NCI-H446 treated with DMSO at 0.1 percent for 48 hours (cell line): ENCODE data around the gene CT47C1.
"Not testable (repeated sequence)": the region's sequence is repeated elsewhere in the genome, so short reads cannot be mapped to it uniquely, and the experiment has no call there.

Experiments used
- DNase-seq: peaks from one replicate; lab custom pipeline; 2025; lab: John Stamatoyannopoulos, UW

Gene CT47C1

DNA sequence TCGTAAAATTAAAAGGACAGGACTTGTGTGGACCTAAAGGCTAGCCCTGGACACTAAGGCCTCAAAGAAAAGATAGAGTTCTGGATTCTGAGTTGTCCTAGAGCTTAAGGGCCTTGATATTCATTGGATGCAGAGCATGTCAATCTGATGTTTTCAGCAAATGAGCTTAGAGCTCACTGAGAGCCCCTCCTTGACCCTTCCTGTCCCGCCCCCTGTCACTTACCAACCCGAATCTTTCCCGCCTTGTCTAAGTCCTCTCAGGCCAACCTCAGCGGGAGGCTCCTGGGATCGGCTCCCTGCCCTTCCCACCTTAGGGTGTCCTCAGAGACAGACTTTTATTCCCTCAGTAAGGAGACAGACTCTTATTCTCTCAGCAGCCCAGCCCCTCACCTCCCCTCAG is at the start of gene CT47C1:
CT47C1 (plus strand) TSS at position 250 of the 400 bp plus-strand sequence. CDS start 233 bp downstream, outside the sequence.
- no peak for DNase-seq

DNA sequence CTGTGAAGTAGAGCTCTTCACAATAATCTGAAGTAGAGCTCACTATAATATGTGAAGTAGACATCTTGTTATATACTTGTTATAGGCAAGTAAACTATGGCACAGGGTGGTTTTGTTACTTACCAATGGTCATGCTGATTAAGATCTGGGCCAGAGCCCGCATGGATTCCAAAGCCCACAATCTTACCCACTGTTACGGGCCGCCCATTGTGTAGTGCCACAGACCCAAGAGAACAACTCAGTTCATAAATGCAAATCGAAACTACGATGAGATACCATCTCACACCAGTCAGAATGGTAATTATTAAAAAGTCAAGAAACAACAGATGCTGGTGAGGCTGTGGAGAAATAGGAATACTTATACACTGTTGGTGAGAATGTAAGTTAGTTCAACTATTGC is 46.9 kb upstream of the CT47C1 start:
- no peak for DNase-seq

DNA sequence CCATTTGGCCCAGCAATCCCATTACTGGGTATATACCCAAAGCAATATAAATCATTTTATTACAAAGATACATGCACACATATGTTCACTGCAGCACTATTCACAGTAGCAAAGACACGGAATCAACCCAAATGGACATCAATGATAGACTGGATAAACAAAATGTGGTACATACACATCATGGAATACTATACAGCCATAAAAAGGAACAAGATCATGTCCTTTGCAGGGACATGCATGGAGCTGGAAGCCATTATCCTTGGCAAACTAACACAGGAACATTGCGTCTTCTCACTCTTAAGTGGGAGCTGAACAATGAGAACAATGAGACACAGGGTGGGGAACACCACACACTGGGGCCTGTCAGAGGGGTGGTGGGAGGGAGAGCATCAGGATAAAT is 46.4 kb upstream of the CT47C1 start:
- DNase-seq, result not testable (repeated sequence)

DNA sequence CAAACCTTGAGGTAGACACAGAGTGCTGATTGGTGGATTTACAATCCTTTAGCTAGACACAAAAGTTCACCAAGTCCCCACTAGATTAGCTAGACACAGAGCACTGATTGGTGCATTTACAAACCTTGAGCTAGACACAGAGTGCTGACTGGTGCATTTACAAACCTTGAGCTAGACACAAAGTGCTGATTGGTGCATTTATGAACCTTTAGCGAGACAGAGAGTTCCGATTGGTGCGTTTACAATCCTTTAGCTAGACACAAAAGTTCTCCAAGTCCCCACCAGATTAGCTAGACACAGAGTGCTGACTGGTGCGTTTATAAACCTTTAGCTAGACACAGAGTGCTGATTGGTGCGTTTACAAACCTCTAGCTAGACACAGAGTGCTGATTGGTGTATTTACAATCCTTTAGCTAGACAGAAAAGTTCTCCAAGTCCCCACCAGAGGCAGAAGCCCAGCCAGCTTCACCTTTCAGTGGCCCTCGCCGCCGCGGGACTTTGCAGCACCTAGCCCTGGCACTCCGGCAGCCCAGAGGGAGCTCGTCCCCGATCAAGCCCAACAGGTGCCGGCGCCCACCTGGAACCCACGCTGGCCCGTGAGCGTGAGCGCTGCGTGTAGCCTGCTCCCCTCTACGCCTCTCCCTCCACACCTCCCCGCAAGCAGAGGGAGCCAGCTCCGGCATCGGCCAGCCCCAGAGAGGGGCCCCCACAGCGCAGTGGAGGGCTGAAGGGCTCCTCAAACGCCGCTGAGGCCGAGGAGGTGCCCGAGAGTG is 44.6 kb upstream of the CT47C1 start:
- DNase-seq, result not testable (repeated sequence)

DNA sequence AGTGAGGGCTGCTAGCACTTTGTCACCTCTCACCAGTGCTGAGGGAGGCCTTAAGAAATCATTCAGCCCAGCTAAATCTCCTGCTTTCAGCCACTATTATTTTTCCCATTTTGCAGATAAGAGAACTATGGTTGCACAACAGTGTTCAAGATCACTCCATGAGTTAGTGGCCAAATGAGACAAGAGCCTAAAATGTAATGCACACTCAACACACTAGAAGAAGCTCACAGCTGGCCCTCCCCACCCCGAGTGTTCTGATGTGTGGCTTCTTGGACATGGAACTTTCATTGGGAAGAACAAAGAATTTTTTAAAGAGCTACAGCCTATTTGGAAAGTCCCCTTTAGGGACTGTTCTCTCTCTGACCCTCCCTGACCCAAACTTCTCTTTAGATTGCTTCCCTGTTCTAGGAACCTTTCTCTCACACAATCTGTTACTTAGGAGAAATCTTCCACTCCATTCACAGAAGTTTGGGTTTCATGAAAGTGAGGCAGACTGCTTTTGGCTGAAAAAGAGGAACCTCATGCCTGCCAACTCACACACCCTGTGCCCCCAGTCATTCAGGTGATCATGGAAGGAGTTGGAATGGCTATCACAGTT is 44.0 kb upstream of the CT47C1 start:
- no peak for DNase-seq

DNA sequence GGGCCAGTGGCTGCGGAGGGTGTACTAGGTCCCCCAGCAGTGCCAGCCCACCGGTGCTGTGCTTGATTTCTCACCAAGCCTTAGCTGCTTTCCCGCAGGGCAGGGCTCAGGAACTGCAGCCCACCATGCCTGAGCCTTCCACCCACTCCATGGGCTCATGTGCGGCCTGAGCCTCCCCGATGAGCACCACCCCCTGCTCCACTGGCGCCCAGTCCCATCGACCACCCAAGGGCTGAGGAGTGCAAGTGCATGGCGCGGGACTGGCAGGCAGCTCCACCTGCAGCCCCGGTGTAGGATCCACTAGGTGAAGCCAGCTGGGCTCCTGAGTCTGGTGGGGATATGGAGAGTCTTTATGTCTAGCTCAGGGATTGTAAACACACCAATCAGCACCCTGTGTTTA is 43.1 kb upstream of the CT47C1 start:
- DNase-seq, result not testable (repeated sequence)

DNA sequence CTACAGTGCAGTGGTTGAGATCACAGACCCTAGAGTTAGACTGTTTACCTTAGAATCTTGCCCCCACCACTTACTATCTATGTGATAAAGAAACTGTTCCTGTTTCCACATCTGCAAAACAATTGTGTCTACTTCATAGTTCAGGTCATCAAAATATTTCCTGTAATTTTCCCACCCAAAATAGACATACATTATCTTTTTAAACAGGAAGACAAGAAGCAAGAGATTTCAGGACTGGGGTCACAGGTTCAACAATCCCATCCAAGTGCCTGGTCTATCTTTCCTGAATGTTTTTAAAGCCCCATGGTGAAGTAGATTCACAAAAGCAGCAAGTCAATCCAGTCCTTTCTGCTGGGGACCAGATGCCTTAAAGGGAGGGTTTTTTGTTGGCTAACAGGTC is 41.8 kb upstream of the CT47C1 start:
- no peak for DNase-seq

DNA sequence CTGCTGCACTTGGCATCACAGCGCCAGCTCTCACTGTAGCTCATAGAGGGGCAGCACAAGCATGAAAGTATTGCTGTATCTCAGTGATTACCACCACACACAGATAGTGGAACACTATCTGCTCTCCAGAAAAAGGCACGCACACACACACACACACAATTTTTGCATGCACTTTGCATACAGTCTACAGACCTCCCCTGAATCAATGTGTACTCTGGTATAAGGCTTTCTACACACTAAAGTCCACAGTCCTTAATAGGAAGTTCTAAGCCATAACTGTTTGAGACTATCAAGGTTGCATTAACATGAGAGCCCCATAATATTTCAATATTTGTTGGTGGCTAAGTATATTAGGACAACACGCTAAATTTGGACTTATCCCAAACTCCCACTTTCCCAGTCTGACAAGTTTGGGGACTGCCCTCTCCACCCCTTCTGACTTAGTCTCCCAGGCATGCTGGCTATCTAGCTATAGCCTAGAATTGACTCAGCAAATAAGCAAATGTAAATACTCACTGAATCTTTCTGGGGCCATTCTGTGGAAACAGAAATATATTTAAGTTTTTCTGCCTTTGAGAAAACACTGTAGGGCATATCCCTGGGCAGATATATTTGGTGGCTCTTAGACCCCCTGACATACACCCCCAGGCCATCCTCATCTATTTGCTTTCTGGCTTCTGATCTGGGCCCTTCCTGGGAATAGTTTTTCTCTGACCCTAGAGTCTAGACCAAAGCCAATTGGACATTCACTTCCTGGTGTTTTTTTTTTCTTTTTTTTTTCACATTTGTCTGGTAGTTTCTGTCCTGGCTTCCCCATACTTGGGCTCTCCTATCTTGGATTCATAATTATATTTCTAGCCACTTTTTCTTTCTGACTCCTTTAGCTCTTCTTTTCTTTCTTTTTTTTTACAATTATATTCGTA is 36.4 kb upstream of the CT47C1 start:
- DNase-seq, result no peak

DNA sequence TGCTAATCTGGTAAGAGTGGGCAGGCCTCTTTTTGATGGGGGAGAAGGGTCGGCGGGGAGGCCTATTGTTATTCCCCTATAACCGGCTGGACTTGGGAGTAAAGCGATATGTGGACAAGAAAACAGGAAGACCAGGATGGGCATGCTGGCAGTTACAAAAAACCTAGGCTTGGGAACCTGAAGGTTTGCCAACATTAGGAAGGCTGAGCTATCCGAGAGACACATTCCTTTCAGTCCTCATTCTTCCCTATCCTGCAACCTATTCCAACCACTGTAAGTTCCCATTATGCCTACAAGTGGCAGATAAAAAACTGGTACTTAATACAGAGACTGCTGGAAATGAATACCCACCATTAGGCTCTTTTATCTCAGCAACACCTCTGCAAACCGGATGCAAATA is 32.4 kb upstream of the CT47C1 start:
- DNase-seq, result no peak

DNA sequence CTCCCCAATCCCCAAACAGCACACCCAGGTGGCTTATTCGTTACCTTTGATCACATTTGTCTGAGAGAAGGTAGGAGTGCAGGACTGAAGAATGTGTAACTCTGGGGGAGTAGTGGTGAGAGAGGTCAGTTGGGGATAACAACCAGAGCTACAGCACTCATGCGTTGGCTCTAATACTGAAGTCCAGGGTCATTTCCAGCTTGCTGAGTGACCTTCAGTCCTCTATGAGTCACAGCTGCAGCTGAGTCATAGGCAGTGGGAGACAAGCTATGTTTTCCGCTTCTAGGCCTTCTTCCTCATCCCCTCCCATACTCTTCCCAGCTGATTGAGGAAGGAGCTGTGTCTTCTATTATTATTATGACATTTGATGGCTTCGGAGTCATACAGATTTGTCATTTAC is 31.6 kb upstream of the CT47C1 start:
- DNase-seq, result no peak

DNA sequence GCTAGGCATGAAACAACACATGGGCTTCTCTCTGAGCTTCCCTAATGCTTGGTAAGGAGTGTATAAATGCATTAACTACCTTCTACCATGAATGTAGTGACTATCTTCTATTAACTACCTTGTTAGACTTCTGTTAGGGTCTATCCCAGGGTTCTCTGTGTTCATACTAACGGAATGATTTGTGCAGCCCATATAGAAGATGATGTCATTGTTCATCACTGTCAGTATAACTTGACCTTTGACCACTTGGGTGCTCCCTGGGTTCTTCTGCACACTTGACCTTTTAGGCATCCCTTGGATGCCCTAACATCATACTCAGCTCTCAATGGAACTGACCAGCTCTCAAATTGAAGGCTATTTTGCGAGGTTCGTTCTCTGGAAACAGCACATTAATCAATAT is 30.8 kb upstream of the CT47C1 start:
- DNase-seq, result no peak

DNA sequence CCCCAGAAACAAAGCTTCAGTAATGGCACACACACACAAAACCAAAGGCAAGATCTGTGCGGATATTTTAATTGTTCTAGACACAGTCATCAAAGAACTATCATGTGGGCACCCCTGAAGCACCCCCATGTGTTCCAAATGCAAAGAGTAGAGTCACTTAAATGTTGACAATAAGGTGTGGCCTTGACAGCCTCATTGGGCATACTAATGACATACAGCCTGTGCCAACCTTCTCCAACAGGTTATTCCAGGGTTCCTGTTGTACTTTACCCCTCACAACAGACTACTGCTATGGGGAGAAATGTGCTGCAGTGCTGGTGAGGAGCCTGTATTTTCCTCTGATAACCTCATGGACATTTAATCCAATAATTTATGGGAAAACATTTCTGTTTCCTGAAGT is 29.8 kb upstream of the CT47C1 start:
- no peak for DNase-seq

DNA sequence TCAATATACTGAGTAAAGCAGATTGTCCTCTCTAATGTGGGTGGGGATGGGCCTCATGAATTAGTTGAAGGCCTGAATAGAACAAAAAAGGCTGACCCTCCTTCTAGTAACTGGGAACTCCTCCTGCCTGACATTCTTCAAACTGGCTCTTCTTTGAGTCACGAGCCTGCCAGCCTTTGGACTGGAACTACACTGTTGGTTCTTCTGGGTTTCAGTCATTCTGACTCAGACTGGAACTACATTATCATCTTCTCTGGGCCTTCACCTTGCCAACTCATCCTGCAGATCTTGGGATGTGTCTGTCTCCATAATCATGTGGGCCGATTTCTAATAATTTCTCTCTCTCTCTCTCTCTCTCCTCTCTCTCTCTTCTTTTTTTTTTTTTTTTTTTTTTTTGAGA is 26.9 kb upstream of the CT47C1 start:
- DNase-seq, result no peak

DNA sequence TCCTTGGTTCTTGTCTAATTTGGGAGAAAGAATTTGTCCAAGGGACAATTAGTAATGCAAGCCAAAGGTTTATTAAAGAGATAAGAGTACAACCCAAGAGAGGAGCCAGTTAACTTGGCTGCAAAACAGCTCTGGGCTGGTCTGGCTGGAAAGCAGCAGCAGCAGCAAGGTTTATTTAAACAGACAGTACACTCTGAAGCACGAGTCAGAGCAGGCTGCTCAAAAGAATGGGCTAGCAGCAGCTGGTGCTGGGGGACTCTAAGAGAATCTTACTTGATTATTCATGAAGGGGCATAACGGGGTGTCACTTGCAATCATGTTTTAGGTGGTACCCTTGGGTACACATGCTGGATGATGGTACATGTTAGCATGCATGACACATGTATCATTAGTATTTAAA is 17.1 kb upstream of the CT47C1 start:
- DNase-seq, result no peak

DNA sequence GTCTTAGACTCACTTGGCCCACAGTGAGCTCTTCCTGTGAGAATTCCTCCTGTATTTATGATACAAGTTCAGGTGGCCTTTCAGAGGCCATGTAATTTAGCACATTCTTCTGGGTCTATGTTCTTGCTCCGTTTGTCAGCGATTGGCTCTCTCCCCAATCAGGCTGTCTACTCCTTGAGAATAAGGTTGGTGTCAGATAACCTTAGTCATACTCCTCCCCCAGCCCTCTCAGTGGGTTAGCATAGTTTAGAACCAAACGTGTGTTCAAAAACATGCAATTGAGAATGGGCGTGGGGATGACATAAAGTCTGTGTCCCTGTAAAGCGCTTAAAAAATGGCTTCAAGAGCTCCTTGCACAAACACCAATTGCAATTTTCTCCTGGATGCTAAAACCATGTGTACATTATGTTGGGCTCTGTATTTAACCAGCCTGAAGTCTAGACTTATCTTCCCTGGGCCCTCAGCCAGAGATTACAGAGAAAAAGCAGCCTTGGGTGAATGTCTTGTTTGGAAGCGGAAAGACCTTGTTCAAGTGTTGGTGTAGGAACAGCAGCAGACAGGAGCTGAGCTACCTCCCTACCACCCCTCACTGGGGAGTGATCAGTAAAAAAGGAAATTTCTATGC is 9.9 kb upstream of the CT47C1 start:
- DNase-seq, result no peak

DNA sequence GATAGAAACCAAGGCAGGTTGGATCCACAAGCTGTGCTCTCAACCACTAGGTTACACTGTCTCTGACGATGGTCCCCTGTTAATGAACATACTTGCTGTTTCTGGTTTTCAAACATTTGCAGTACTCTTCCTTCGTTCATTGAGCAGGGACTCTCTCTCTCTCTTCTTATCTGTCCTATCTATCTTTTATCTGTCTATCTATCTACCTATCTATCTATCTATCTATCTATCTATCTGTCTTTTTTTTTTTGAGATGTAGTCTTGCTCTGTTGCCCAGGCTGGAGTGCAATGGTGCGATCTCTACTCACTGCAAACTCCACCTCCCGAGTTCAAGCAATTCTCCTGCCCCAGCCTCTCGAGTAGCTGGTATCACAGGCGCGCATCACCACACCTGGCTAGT is 9.4 kb upstream of the CT47C1 start:
- no peak for DNase-seq

DNA sequence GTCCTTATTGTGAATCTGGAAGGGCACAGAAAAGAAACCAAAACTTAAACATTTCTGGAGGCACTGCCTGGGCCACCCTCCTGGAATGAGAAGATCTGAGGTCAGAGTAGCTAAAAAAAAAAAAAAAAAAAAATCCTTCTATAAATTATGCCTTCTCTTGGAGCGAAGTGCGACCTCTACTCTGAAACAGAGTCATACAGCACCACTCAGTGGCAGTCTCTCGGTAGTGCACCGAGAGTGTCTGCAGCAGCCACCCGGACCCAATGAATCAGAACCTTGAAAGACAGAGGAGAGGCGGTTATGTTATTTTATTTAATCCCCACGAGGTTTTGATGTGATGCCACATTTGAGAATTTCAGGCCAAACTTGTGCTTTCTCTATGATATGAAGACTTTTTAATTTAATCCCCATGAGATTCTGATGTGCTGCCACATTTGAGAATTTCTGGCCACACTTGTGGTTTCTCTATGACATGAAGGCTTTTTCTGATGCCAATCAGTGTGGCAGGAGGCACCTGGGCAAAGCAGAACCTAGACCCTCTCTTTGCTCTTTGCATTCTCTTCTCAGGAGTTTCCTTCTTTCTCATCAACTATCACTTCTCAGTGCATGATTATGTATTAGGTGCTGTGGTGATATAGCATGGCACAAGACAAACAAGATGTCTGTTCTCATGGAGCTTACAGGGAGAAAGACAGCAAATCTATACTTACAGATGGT is 5.6 kb upstream of the CT47C1 start:
- no peak for DNase-seq

DNA sequence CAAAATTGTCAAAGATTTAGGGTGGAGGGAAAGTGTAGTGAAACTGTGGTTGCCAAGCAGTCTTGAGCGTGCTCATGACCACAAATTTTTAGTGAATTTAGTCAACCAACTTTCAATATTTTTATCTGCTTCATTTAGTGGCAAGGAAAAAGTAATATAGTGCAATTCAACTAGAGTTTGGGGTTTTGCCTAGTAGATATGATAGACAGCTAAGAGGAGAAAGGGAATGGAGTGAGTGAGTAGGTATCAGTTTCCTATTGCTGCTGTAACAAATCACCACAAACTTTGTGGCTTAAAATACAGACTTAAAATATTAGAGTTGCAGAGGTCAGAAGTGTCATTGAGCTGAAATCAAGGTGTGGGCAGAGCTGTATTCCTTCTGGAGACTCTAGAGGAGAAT is 3.7 kb upstream of the CT47C1 start:
- DNase-seq, result no peak

DNA sequence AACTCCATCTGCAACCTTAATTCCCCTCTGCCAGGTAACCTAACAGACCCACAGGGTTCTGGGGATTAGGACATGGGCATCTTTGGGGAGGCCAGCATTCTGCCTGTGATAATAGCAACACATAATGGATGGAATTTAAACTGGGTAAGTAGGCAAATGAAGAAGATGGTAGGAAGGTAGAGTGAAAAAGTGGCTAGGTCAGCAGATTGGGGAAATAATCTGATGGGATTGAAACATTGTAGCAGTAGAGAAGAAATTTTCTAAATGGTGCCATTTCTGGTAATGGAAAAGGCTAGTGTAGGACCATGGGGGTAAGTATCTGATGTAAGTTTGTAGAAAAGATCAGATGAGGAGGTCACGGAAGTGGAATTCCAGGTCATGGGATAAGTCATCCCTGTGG is 3.0 kb upstream of the CT47C1 start:
- DNase-seq, result no peak

DNA sequence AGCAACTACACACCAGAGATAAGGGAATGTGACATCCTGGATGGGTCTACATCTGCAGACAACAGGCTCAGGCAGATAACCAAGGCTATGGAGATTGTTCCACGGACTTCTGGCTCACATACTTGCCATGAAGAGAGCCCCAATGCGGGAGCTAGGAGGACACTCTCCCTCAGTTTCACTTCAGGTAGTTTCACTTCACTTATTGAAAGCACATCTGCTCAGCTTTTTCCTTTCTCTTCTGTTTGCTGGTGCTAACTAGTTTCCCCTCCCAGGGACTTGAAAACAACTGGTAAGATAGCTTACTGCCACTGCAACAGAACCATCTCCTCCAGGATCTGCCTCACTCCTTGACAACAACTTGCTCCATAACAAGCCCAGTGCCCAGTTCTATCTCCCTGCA is 1.4 kb upstream of the CT47C1 start:
- DNase-seq, result no peak

DNA sequence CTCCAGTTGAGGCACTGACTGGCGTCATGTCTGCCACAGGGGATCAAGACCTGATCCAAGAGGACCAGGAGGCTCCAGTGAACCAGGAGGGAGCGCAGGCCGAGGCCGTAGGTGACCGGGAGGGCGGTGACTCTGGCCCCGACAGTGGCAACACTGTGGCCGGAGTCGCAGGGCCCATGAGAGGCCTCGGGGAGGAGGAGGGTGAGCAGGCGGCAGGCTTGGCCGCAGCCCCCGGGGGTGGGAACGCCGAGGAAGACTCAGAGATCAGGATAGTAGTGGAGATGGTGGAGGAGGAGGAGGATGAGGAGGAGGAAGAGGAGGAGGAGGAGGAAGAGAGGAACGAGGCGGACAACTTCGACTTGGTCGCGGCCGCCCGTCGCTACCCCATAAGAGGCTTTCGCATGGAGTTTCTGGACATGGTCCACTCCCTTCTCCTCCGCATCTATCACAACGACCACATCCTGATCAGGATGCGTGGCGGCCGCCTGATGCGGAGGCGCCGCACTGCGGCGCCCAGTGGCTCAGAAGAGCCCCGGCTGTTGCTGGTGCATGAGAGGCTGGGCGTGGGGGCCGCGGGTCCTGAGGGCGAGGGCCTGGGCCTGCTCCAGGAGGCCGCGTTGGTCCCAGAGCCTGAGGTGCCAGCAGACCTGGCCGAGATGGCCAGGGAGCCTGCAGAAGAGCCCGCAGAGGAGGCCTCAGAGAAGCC is 560 bp downstream of the CT47C1 start:
- DNase-seq, result no peak
